DOHH2 (cell line): ENCODE results near the gene MMEL1.

Experiments
- EZH2phosphoT487 ChIP-seq: fragments of 200-600 bp; sonication (generic); IDR thresholded peaks from 2 replicates; pipeline ENCODE4 v1.6.1; 2017; ENCODE audit warnings: borderline replicate concordance, mild to moderate bottlenecking, antibody characterized with exemption, low read length, moderate library complexity, mixed read lengths
- TF ChIP-seq, protein P1 (sequence below): fragments of 200-600 bp; sonication (generic); IDR thresholded peaks from one replicate; pipeline ENCODE4 v1.5.1; 2014; ENCODE audit warnings: antibody characterized with exemption, mild to moderate bottlenecking, low read depth, low read length; ENCODE audit not compliant: poor library complexity, severe bottlenecking

DNA sequence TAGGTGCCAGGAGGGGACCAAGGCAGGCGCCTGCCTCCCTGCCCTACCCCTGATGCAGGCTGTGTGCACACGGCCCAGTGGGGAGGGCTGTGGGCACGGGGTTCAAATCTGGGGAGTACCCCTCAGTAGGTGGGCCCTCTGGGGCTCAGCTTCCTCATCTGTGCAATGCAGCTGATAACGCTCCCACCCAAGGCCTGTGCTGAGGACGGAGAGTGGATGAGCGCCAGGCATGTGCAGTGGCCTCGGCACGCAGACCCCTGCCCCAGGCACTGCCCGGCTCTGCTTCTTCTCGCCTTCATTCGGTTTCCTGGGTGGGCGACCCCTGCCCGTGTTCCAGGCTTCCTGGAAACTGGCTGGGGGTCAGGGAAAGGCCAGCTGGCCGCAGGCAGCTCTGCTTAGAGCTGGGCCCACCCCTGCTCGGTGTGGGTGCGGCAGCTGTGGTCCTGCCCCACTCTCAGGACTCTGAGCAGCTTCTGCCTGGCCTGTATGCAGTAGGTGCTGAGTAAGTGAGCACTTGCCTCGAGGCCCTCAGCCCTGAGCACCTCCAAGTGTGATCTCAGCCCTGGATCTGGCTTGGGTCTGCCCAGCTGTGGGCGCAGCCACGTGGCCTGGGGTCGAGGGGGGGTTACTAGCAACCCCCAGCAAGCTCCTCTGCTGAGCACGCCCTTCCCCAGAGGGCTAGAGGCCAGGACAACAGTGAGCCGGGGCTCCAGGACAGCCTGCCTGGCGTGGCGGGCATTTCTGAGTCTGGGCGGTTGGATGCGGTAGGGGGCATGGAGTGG, 88.5 kb downstream of the MMEL1 start:
- TF ChIP-seq, protein P1, sequence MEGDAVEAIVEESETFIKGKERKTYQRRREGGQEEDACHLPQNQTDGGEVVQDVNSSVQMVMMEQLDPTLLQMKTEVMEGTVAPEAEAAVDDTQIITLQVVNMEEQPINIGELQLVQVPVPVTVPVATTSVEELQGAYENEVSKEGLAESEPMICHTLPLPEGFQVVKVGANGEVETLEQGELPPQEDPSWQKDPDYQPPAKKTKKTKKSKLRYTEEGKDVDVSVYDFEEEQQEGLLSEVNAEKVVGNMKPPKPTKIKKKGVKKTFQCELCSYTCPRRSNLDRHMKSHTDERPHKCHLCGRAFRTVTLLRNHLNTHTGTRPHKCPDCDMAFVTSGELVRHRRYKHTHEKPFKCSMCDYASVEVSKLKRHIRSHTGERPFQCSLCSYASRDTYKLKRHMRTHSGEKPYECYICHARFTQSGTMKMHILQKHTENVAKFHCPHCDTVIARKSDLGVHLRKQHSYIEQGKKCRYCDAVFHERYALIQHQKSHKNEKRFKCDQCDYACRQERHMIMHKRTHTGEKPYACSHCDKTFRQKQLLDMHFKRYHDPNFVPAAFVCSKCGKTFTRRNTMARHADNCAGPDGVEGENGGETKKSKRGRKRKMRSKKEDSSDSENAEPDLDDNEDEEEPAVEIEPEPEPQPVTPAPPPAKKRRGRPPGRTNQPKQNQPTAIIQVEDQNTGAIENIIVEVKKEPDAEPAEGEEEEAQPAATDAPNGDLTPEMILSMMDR = no peak
- TF ChIP-seq EZH2phosphoT487 = no peak
